Heart right ventricle (tissue), 16 donors: ENCODE data around the gene AKAP1. TPM values are rescaled to one million over a fixed set of nuclear protein-coding genes. Genes with fewer than 3 reads are reported as not detected.

Source experiments
- ATAC-seq, 8 donors: fragments of 200-7000 bp; cut with Tn5 transposase; one replicate each; pipeline ENCODE4 v1.9.1; 2020; ENCODE audit warnings: mild to moderate bottlenecking in 8 of 8, moderate library complexity in 8 of 8, moderate number of reproducible peaks in 1 of 8
- DNase-seq, 2 donors: peaks; one replicate each; pipeline ENCODE4 v3.0.0-alpha.2; 2020
- H3K27ac ChIP-seq, 10 donors: fragments of 200-600 bp; sonication (generic) in 2 of 10; one replicate each; pipeline versions ENCODE4 v1.5.0 to v1.8.0; 2020 to 2022; ENCODE audit warnings: mild to moderate bottlenecking in 3 of 10
- H3K27me3 ChIP-seq, 7 donors: fragments of 200-600 bp; one replicate each; pipeline ENCODE4 v1.8.0; 2021 to 2022; ENCODE audit warnings: mild to moderate bottlenecking in 2 of 7
- H3K36me3 ChIP-seq, 9 donors: fragments of 200-600 bp; sonication (generic) in 1 of 9; one replicate each; pipeline versions ENCODE4 v1.5.0 to v1.8.0; 2020 to 2022; ENCODE audit warnings: mild to moderate bottlenecking in 2 of 9
- H3K4me1 ChIP-seq, 9 donors: fragments of 200-600 bp; sonication (generic) in 1 of 9; one replicate each; pipeline versions ENCODE4 v1.5.0 to v1.8.0; 2020 to 2022; ENCODE audit warnings: mild to moderate bottlenecking in 4 of 9
- H3K4me3 ChIP-seq, 10 donors: fragments of 200-600 bp; sonication (generic) in 2 of 10; one replicate each; pipeline versions ENCODE4 v1.5.0 to v1.8.0; 2020 to 2022; ENCODE audit warnings: mild to moderate bottlenecking in 7 of 10, moderate library complexity in 2 of 10
- H3K9me3 ChIP-seq, 11 donors: fragments of 200-600 bp in 10 of 11; sonication (generic) in 2 of 11; one replicate each; pipeline versions ENCODE4 v1.5.0 to v1.8.0; 2013 to 2022; ENCODE audit warnings: mild to moderate bottlenecking in 2 of 11, control low read depth in 1 of 11, moderate library complexity in 1 of 11
- WGBS, 2 donors: extraction: QIAGEN DNeasy Blood & Tissue Kit; methylation state at CpG; one replicate each; pipeline ENCODE4 v1.1.7; 2013; ENCODE audit warnings: inconsistent platforms in 1 of 2; 5-methylcytosine and 5-hydroxymethylcytosine counted together
- intact Hi-C, 10 donors: fragments of 100-400 bp; cut with DNase I; formaldehyde crosslinking; loops; one replicate each; pipeline versions ENCODE4 v1.11.1 to v1.14.2; 2022
- polyA plus RNA-seq, 2 donors: library from polyadenylated mRNA; stranded (reverse); fragments of 200-250 nt; gene quantifications; one replicate each; pipeline ENCODE4 v1.2.3, GENCODE V29; 2013
- total RNA-seq, 10 donors: library from RNA; stranded (reverse); fragmentation: NEBNext Ultra II Directional in 3 of 10; extraction: Animal tissue kit (Norgen Biotek cat#: 25700) in 3 of 10; gene quantifications; one replicate each; pipeline versions ENCODE4 v1.2.1 to v1.2.4, GENCODE V29; 2021 to 2023
- TF ChIP-seq, protein P1 (sequence below), 9 donors: fragments of 200-600 bp; sonication (generic) in 2 of 9; IDR thresholded peaks; one replicate each; pipeline versions ENCODE4 v1.5.0 to v1.8.0; 2021 to 2022; ENCODE audit warnings: antibody characterized with exemption in 9 of 9, mild to moderate bottlenecking in 5 of 9, moderate library complexity in 1 of 9
- donor health status: Arrhythmogenic right ventricular cardiomyopathy.
- donor health status: ischemic (EF 13 %, LVEDD 7.1; RV severe dilation, severe dysfunction).
- donor health status: healthy with polysubstance abuse.
- donor health status: DM: no; HTN: yes; CAD: no.
- donor health status: DM: no; HTN: no; CAD: no.
- donor health status: ischemic (EF 25% LVEDD 6.9; RV normal size, moderate dysfunction).
- donor health status: ischemic (EF 25% LVEDD 5.7; RV mildly dilated, moderate dysfunction).
- donor health status: healthy.
- donor health status: DM: yes; HTN: yes; CAD: no.
- donor health status: Ischemic cardiomyopathy.
- donor health status: ischemic (EF 35%, LVEDD 5.7; RV mildly dilated, moderate dysfunction).
- donor health status: nonischemic (EF 11% LVEDD 7.7; RV severe dilation, severe dysfunction).
- donor health status: DM: yes; HTN: yes; CAD: no.
- donor health status: PGD.
- donor health status: ischemic (EF 29% LVEDD 5.4; RV normal size, mild dysfunction).
- donor health status: nonischemic (EF 23%, LVEDD 6.1; RV moderate dilation, normal function).

The AKAP1 gene
- total and polyA plus RNA-seq, 12 donors = 31.0 to 234 (median 153) TPM

DNA sequence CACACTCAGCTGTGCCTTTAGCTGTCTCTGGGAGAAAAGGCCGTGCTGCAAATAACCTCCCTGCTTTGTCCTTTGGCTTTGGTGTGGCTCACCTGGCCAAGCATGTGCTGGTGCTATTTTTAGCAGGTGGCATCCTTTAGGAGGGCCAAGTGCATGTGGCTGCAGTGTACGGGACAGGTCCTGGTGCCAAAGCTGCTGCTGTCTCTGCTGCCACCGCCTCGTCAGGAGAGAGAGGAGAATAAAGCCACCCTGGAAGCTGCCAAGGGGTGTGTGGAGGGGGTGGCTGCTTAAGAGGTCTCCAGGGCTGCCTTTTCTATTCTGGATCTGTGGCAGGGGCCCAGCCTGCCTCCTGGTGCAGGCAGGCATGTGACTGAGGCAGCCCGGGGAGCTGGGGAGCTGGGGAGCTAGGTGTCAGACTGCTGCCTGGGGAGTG lies 6.2 kb downstream of the AKAP1 start:
- Histone ChIP-seq H3K27me3 (no peaks in the 10 kb centered on the region), H3K4me1 (peaks cover 21 to 100% (median 68%) of the 10 kb centered on the region in 9 donors), H3K9me3 (no peaks in the 10 kb centered on the region), H3K27ac (peak overlapping the region; percentile 79 to 99 (median 90)), H3K36me3 (no peaks in the 10 kb centered on the region), H3K4me3 (no peak overlapping the region)
- intact Hi-C loops = loop anchor here in 1 of 10 donors (10.0 kb wide), 1 partner anchor 56 kb away; no protein-coding TSS in a partner anchor
- DNase-seq (peak; percentile 73 to 84), ATAC-seq (peak; percentile 81 to 95 (median 91))
- 40 to 58% methylated on average over 5 of the region's 5 CpGs for WGBS, 2 donors
- TF ChIP-seq, protein P1, sequence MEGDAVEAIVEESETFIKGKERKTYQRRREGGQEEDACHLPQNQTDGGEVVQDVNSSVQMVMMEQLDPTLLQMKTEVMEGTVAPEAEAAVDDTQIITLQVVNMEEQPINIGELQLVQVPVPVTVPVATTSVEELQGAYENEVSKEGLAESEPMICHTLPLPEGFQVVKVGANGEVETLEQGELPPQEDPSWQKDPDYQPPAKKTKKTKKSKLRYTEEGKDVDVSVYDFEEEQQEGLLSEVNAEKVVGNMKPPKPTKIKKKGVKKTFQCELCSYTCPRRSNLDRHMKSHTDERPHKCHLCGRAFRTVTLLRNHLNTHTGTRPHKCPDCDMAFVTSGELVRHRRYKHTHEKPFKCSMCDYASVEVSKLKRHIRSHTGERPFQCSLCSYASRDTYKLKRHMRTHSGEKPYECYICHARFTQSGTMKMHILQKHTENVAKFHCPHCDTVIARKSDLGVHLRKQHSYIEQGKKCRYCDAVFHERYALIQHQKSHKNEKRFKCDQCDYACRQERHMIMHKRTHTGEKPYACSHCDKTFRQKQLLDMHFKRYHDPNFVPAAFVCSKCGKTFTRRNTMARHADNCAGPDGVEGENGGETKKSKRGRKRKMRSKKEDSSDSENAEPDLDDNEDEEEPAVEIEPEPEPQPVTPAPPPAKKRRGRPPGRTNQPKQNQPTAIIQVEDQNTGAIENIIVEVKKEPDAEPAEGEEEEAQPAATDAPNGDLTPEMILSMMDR (IDR thresholded peaks at IDR 0.05) = no peak

DNA sequence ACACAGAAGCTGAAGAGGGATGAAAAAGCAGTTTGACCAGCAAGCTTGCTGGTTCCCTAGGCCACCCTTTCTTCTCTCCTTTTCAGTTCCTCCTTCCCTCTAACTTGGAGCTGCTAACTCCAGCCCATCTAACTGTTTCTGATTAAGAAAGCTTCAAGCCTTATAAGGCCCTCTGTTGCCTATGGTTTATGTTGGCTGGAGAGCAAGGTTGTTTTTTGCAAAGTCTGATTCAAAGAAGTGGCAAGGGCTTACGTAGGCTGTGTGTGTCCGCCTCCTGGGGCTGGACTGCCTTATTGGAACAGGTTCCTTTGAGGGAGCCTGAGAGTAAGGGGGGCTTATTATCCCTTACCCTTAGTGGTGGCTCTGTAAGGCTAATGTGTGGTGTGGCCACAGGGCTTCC lies 7.1 kb downstream of the AKAP1 start:
- peak in 6 of 8 donors; percentile 2 to 40 (median 28) for ATAC-seq

DNA sequence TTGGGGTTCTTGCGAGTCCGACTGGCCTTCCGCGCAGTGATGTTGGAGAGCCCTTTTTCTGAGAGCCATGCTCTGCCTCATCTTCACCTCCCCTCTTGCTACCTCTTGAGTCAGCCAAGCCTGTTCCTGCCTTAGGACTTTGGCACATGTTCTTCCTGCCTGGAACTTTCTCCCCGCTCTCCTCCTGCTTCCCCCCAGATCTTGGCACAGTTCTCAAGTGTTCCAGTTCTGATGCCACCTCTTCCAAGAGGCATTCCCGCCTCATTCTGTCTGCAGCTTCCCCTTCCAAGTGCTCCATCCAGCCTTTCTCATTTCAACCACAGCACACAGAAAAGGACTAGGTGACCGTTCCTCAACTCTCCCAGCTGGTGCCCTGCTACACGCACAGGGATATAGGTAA lies 7.7 kb downstream of the AKAP1 start:
- H3K4me1 ChIP-seq = peaks cover 29 to 100% (median 75%) of the 10 kb centered on the region in 9 donors
- no peak for DNase-seq
- H3K27ac ChIP-seq = peak overlapping the region in 9 of 10 donors; percentile 61 to 99 (median 88)
- TF ChIP-seq, protein P1 (IDR thresholded peaks at IDR 0.05) = no peak
- H3K27me3 ChIP-seq = no peaks in the 10 kb centered on the region
- H3K9me3 ChIP-seq = no peaks in the 10 kb centered on the region
- peak in 1 of 8 donors; percentile 1 for ATAC-seq
- intact Hi-C loops = loop anchor here in 1 of 10 donors (10.0 kb wide), 1 partner anchor 58 kb away; no protein-coding TSS in a partner anchor
- whole genome bisulfite sequencing, 2 donors = 57 to 65% methylated on average over 8 of the region's 8 CpGs
- H3K36me3 ChIP-seq = no peaks in the 10 kb centered on the region
- no peak overlapping the region for H3K4me3 ChIP-seq

More for the DNA sequence above, 7.1 kb downstream of the AKAP1 start:
- H3K4me1 ChIP-seq = peaks cover 29 to 100% (median 74%) of the 10 kb centered on the region in 9 donors
- no peaks in the 10 kb centered on the region for H3K9me3 ChIP-seq
- no peak for DNase-seq
- no peaks in the 10 kb centered on the region for H3K27me3 ChIP-seq
- H3K4me3 ChIP-seq = no peak overlapping the region
- H3K36me3 ChIP-seq = no peaks in the 10 kb centered on the region
- H3K27ac ChIP-seq = peak overlapping the region; percentile 42 to 99 (median 86)
- TF ChIP-seq, protein P1 (IDR thresholded peaks at IDR 0.05) = no peak
- intact Hi-C loops = loop anchor here in 1 of 10 donors (10.0 kb wide), 1 partner anchor 57 kb away; no protein-coding TSS in a partner anchor
- 42 to 47% methylated on average over 2 of the region's 2 CpGs for WGBS, 2 donors

DNA sequence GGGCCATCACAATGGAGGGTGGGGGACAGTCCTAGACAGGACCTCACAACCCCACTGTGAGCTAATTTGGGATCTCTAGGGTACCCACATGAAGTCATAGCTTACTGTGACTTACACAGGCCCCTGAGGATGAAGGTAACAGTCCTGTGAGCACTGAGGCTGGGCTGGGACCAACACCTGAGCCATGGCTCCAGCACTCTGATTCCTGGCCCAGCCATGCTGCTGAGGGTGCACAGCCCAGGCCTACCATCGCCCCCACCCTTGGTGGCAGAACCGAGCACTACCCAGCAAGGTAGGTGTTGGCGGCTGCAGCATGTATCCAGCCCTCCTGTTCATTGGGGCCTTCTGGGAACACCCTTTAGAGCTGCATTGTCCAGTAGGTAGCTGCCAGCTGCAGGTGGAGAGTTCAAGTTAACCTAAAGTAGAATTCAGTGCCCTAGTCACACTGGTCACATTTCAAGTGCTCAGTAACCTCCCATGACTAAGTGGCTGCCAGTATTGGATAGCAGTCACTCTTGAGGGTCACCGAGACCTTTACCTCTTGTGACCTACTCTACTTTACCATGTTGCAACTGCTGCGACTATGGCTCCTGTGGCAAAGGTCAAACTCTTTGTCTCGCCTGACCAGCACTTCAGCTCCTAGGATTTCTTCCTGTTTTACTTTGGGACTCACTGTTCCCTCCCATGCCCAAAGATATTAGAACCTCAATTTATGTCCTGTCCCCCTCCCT lies 11.6 kb downstream of the AKAP1 start:
- H3K4me3 ChIP-seq = no peak overlapping the region
- ATAC-seq = peak; percentile 34 to 73 (median 42)
- intact Hi-C loops = loop anchor here in 1 of 10 donors (10.0 kb wide), 1 partner anchor 62 kb away; no protein-coding TSS in a partner anchor
- no peak for DNase-seq
- TF ChIP-seq, protein P1 (IDR thresholded peaks at IDR 0.05) = no peak
- no peaks in the 10 kb centered on the region for H3K27me3 ChIP-seq
- H3K4me1 ChIP-seq = peaks cover 30 to 98% (median 71%) of the 10 kb centered on the region in 9 donors
- 68 to 70% methylated on average over 6 of the region's 6 CpGs for WGBS, 2 donors
- no peaks in the 10 kb centered on the region for H3K36me3 ChIP-seq
- H3K27ac ChIP-seq = peak overlapping the region; percentile 62 to 99 (median 80)
- H3K9me3 ChIP-seq = no peaks in the 10 kb centered on the region
